NB4 (cell line): ENCODE data around the gene PSAPL1.

Source experiments
- CTCF ChIP-seq: IDR thresholded peaks from one replicate; pipeline ENCODE4 v1.5.1; 2012; ENCODE audit warnings: low read depth, low read length
- MYC ChIP-seq: IDR thresholded peaks from 2 replicates; pipeline ENCODE4 v1.6.1; 2011; ENCODE audit warnings: low read depth, low read length
- POLR2A ChIP-seq: IDR thresholded peaks from 2 replicates; pipeline ENCODE4 v1.6.1; 2011; ENCODE audit warnings: mild to moderate bottlenecking; ENCODE audit not compliant: insufficient read length; ENCODE audit errors: extremely low read depth

DNA sequence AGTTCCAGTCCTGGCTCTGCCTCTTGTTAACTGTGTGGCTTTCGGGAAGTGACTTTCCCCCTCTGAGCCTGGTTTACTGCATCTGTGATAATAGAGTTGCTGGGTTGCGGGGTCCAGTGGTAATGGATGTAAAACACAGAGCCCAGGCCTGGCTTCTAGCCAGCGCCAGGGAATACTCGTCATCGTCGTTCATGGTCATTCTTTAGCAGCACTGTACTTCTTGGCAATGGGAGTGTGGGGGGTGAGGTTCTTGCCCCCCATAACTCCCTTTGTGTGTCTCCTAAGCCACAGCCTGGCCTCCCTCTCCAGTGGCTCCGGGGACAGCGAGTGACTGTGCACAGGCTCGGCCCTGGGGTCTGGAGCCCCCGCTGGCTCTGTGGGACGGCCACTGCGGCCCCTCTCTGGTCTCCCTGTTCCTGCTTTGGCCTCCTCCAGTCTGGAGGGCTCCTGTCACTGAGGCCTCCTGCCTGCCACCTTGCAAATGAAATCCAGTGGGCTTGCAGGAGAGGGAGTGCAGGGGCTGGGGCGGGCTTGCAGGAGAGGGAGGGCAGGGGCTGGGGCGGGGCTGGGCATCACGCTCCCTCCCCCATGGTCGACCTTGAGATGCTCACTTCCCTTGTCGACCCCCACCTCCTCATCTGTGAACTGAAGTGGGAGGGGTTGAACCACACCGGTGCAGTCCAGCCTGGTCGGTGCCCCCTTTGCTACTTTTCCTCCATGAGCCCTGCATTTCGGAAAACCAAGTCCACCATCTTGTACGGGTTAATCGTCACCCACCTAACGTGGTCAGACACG is 13.2 kb downstream of the PSAPL1 start:
- TF ChIP-seq CTCF (no peak), POLR2A (no peak), MYC (no peak)
